ENCODE measurements around the gene ATP6V0C. TPM values are rescaled to one million over a fixed set of nuclear protein-coding genes. Genes with fewer than 3 reads are reported as not detected.
A peak's percentile ranks its signal among the peaks of the same experiment; 100 is the strongest.

Gene ATP6V0C
- total RNA-seq, 1 experiment from 2014 or later = 212 TPM

- TF ChIP-seq JAZF1 (CRISPR knock-in tag; IDR thresholded peaks at IDR 0.05) (no peak), ATF2 (CRISPR knock-in tag; IDR thresholded peaks at IDR 0.05; ENCODE audit: borderline replicate concordance, low read depth) (no peak), SMAD3 (CRISPR knock-in tag; IDR thresholded peaks at IDR 0.05; ENCODE audit: borderline replicate concordance) (peak; percentile 64; the same call in 1 of the 2 replicates), RELA (CRISPR knock-in tag; IDR thresholded peaks at IDR 0.05; ENCODE audit: borderline replicate concordance) (peak; percentile 84; the same call in 1 of the 2 replicates), ZNF219 (CRISPR knock-in tag; IDR thresholded peaks at IDR 0.05; ENCODE audit: borderline replicate concordance) (no peak), ZBTB43 (CRISPR knock-in tag; IDR thresholded peaks at IDR 0.05) (peak; percentile 91; the same call in 1 of the 2 replicates), ZNF416 (CRISPR knock-in tag; IDR thresholded peaks at IDR 0.05) (0 out of 2 replicates have a peak, but pooled peaks have one; percentile 16), ESRRA (CRISPR knock-in tag; IDR thresholded peaks at IDR 0.05; ENCODE audit: borderline replicate concordance) (peak; percentile 81; the same call in 1 of the 2 replicates), E2F1 (CRISPR knock-in tag; IDR thresholded peaks at IDR 0.05) (no peak), TEAD1 (CRISPR knock-in tag; IDR thresholded peaks at IDR 0.05) (peak; percentile 90), PRRX2 (CRISPR knock-in tag; IDR thresholded peaks at IDR 0.05) (peak; percentile 64; the same call in 1 of the 2 replicates), MLX (CRISPR knock-in tag; IDR thresholded peaks at IDR 0.05) (0 out of 2 replicates have a peak, but pooled peaks have one; percentile 71), ZNF317 (CRISPR knock-in tag; IDR thresholded peaks at IDR 0.05; ENCODE audit: borderline replicate concordance, low read depth) (no peak), TP53 (CRISPR knock-in tag; IDR thresholded peaks at IDR 0.05) (peak; percentile 94), MXD4 (CRISPR knock-in tag; IDR thresholded peaks at IDR 0.05; ENCODE audit: borderline replicate concordance) (no peak), OVOL2 (CRISPR knock-in tag; IDR thresholded peaks at IDR 0.05; ENCODE audit: borderline replicate concordance) (no peak), GRHL2 (CRISPR knock-in tag; IDR thresholded peaks at IDR 0.05; ENCODE audit: insufficient replicate concordance, severe bottlenecking) (no peak), HMGA2 (CRISPR knock-in tag; IDR thresholded peaks at IDR 0.05) (no peak), ETV6 (CRISPR knock-in tag; IDR thresholded peaks at IDR 0.05) (peak; percentile 93), E2F4 (CRISPR knock-in tag; IDR thresholded peaks at IDR 0.05; ENCODE audit: borderline replicate concordance, low read depth) (0 out of 2 replicates have a peak, but pooled peaks have one; percentile 22), NR1H2 (CRISPR knock-in tag; IDR thresholded peaks at IDR 0.05) (no peak), FOXJ3 (CRISPR knock-in tag; IDR thresholded peaks at IDR 0.05; ENCODE audit: borderline replicate concordance) (no peak), ATF3 (CRISPR knock-in tag; conservative IDR thresholded peaks at IDR 0.05) (no peak), FOXP1 (CRISPR knock-in tag; IDR thresholded peaks at IDR 0.05; ENCODE audit: borderline replicate concordance) (peak; percentile 97), MYBL2 (CRISPR knock-in tag; IDR thresholded peaks at IDR 0.05) (0 out of 2 replicates have a peak, but pooled peaks have one; percentile 55), ARID4B (CRISPR knock-in tag; IDR thresholded peaks at IDR 0.05; ENCODE audit: borderline replicate concordance) (peak; percentile 75; the same call in 1 of the 2 replicates)
Measured at GRCh38 chr16:2531696-2532493, 18.1 kb downstream of the ATP6V0C start (continued).
